ENCODE data around the gene OSBPL6. TPM values are rescaled to one million over a fixed set of nuclear protein-coding genes. Genes with fewer than 3 reads are reported as not detected.

OSBPL6 gene
- total RNA-seq, 1 donor from 2014 or later = 6.9 TPM

GRCh38 chr2:178295906-178296305, 101.6 kb downstream of the OSBPL6 start:
- Mint-ChIP-seq H3K4me1 (ENCODE audit: unreplicated experiment) (no peaks in the 10 kb centered on the region), H3K9me3 (no peaks in the 10 kb centered on the region), H3K27ac (no peak overlapping the region)

GRCh38 chr2:178296394-178297090, 102.2 kb downstream of the OSBPL6 start:
- no peaks in the 10 kb centered on the region for H3K27me3 Mint-ChIP-seq
- H3K9me3 Mint-ChIP-seq = no peaks in the 10 kb centered on the region
- H3K36me3 Mint-ChIP-seq = no peaks in the 10 kb centered on the region
- TF ChIP-seq CTCF (conservative IDR thresholded peaks at IDR 0.05) = no peak
- no peak overlapping the region for H3K4me3 Mint-ChIP-seq
- H3K27ac Mint-ChIP-seq = no peak overlapping the region
- DNase-seq (ENCODE audit: extremely low spot score, unreplicated experiment) = no peak
- H3K4me1 Mint-ChIP-seq (ENCODE audit: unreplicated experiment) = no peaks in the 10 kb centered on the region

More at GRCh38 chr2:178295906-178296305, 101.6 kb downstream of the OSBPL6 start:
- no peak for DNase-seq (ENCODE audit: extremely low spot score, unreplicated experiment)
- no peaks in the 10 kb centered on the region for H3K27me3 Mint-ChIP-seq
- no peak overlapping the region for H3K4me3 Mint-ChIP-seq
- H3K36me3 Mint-ChIP-seq = no peaks in the 10 kb centered on the region
- TF ChIP-seq CTCF (conservative IDR thresholded peaks at IDR 0.05) = no peak

- H3K27me3 Mint-ChIP-seq = no peaks in the 10 kb centered on the region
These were observed 102.7 kb downstream of the OSBPL6 start for GRCh38 chr2:178297091-178297411.

GRCh38 chr2:178298785-178299212, 104.5 kb downstream of the OSBPL6 start:
- H3K4me3 Mint-ChIP-seq = no peak overlapping the region
- H3K27me3 Mint-ChIP-seq = no peaks in the 10 kb centered on the region
- H3K9me3 Mint-ChIP-seq = no peaks in the 10 kb centered on the region
- no peak for DNase-seq (ENCODE audit: extremely low spot score, unreplicated experiment)
- H3K36me3 Mint-ChIP-seq = no peaks in the 10 kb centered on the region
- no peak overlapping the region for H3K27ac Mint-ChIP-seq
- no peak for TF ChIP-seq CTCF (conservative IDR thresholded peaks at IDR 0.05)
- no peaks in the 10 kb centered on the region for H3K4me1 Mint-ChIP-seq (ENCODE audit: unreplicated experiment)

More at GRCh38 chr2:178297091-178297411, 102.7 kb downstream of the OSBPL6 start:
- Mint-ChIP-seq H3K27ac (no peak overlapping the region), H3K9me3 (no peaks in the 10 kb centered on the region), H3K36me3 (no peaks in the 10 kb centered on the region), H3K4me3 (no peak overlapping the region), H3K4me1 (ENCODE audit: unreplicated experiment) (no peaks in the 10 kb centered on the region)
- no peak for DNase-seq (ENCODE audit: extremely low spot score, unreplicated experiment)
- TF ChIP-seq CTCF (conservative IDR thresholded peaks at IDR 0.05) = no peak

- Mint-ChIP-seq H3K27me3 (peaks cover 3% of the 10 kb centered on the region), H3K27ac (no peak overlapping the region), H3K4me1 (ENCODE audit: unreplicated experiment) (no peaks in the 10 kb centered on the region), H3K9me3 (no peaks in the 10 kb centered on the region), H3K4me3 (no peak overlapping the region), H3K36me3 (no peaks in the 10 kb centered on the region)
- no peak for DNase-seq (ENCODE audit: extremely low spot score, unreplicated experiment)
- TF ChIP-seq CTCF (conservative IDR thresholded peaks at IDR 0.05) = no peak
These were observed 107.4 kb downstream of the OSBPL6 start for GRCh38 chr2:178301649-178302238.
